Measurements from ENCODE around the gene ALDH3B2.
"Not testable (repeated sequence)": the region's sequence is repeated elsewhere in the genome, so short reads cannot be mapped to it uniquely, and the experiment has no call there.

The ALDH3B2 gene

DNA sequence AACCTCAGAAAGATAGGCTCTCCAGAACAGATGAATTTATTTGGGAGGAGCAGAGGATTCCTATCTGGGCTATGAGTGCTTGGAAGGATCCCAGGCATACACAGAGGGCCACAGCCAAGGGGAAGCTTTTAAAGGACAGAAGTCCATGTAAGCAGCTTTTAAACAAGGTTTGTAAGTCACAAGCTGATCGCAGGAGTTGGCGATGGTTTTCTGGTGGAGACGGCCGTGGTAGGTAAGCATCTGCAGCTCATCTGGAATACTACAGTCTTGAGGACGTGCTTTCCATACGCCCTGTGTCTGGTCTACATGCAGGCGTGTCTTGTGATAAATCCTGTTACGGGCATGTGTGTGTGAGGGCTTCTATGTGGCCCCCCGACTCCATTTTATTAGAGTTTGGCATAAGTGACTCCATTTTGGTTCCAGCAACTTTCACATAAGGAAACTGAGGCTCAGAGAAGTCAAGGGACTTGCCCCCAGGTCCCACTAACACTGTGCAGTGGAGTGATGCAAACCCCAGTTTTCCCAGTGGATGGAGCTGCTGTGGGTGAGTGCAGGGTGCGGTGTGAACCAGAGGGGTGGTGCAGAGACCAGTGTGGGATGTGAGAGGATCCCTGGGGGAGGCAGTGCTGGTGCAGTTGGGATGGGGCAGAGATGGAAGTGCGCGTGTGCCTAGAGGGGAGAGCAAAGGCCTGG is 12.1 kb downstream of the ALDH3B2 start:
- no peak for DNase-seq (ENCODE audit: low read depth in 2 of 2)

DNA sequence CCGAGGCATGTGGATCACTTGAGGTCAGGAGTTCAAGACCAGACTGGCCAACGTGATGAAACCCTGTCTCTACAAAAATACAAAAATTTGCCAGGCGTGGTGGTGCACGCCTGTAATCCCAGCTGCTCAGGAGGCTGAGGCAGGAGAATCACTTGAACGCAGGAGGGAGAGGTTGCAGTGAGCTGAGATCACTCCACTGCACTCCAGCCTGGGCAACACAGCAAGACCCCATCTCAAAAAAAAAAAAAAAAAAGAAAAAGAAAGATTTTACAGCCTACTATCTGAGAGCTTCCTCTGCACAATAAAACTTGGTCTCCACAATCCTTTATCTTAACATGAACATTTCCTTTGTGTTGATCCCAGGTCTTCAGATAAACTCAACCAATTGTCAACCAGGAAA is 13.7 kb downstream of the ALDH3B2 start:
- DNase-seq (ENCODE audit: low read depth in 2 of 2), result not testable (repeated sequence)

DNA sequence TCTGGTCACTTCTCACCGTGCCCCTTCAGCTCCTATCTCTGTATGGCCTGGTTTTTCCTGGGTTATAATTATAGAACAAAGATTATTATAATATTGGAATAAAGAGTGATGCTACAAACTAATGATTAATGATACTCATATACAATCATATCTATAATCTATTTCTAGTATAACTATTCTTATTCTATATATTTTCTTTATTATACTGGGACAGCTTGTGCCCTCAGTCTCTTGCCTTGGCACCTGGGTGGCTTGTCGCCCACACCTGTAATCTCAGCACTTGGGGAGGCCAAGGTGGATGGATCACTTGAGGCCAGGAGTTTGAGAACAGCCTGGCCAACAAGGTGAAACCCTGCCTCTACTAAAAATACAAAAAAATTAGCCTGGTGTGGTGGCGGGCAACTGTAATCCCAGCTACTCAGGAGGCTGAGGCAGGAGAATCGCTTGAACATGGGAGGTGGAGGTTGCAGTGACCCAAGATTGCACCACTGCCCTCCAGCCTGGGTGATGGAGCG is 14.7 kb downstream of the ALDH3B2 start:
- not testable (repeated sequence) for DNase-seq (ENCODE audit: low read depth in 2 of 2)

DNA sequence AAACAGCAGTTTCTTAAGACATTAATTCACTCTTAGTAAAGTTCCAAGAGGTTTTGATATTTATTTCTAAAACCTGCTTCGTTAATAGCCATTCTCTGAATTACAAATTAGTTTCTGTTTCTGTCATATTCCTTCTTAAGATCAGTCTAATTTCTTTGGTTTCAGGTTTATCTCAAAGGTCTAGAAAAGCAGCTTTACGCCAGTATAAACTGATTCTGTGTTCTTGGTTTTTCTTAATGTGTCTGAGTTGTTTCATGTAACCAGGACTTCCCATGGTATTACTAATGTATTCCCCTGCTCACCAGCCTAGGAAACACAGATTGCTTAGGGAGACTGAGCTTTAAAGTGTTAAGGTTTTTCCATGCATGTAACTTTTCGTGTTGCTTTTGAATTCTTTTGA is 17.1 kb downstream of the ALDH3B2 start:
- DNase-seq (ENCODE audit: low read depth in 2 of 2), result no peak

DNA sequence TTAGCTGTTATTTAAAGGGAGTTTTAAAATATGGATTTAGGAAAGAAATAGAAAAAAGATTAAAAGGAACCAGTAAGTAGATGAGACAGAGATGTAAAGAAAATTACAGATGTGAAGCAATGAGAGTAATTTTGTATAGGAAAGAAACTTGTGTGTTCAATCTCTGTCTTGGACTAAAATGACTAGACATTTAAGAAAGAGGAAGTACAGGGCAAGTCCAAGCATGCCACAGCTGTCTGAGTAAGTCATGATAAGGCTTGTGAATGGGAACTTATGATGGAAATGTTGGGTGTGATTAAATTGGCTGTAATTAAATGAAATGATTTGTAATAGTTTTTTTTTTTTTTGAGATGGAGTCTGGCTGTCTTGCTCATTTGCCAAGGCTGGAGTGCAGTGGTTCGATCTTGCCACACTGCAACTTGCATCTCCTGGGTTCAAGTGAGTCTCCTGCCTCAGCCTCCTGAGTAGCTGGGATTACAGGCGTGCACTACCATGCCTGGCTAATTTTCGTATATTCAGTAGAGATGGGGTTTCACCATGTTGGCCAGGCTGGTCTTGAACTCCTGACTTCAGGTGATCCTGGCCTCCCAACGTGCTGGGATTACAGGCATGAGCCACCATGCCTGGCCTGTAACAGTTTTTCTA is 18.0 kb downstream of the ALDH3B2 start:
- DNase-seq (ENCODE audit: low read depth in 2 of 2), result no peak

DNA sequence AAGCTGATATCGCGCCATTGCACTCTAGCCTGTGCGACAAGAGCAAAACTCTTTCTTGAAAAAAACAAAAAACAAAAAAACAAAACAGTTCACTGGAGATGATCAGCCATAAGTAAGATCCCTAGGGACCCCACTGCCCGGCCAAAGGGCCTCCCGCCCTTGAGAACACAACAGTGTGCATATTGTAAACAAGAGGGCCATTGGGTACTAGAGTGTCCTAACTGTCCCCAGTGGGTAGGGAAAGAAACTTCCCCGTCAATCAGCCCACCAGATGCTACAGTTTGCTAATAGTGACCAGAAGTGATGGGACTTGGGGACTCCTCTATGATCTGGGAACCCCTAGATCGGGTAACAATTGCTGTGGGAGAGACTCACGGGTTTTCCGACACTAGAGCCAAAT is 20.2 kb downstream of the ALDH3B2 start:
- no peak for DNase-seq (ENCODE audit: low read depth in 2 of 2)

DNA sequence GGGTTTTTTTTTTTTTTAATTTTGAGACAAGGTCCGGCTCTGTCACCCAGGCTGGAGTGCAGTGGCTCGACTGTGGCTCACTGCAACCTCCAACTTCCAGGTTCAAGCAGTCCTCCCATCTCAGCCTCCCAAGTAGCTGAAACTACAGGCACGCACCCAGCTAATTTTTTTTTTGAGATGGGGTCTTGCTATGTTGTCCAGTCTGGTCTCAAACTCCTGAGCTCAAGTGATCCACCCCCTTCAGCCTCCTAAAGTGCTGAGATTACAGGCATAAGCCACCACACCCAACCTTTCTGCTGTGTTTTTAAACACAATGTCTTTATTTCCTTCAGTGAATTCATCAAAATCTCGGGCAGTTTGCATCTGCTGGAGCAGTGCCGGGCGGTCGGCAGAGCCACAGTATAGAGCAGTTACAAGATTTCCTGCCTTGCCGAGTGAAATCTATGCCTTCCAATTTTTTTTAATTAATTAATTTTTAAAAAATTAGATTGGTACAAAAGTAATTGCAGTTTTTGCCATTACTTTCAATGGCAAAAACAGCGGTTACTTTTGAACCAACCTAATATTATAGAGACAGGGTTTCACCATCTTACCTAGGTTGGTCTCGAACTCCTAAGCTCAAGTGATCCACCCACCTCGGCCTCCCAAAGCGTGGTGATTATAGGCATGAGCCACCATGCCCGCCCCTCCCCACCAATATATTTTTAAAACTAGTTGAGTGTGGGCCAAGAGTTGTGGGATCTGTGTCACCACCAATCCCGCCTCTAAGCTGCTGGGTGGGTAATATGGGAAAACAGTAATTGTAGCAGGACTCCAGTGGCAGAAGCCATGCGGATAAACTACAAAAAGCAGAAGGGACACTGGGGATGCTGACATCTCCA is 21.2 kb downstream of the ALDH3B2 start:
- no peak for DNase-seq (ENCODE audit: low read depth in 2 of 2)

DNA sequence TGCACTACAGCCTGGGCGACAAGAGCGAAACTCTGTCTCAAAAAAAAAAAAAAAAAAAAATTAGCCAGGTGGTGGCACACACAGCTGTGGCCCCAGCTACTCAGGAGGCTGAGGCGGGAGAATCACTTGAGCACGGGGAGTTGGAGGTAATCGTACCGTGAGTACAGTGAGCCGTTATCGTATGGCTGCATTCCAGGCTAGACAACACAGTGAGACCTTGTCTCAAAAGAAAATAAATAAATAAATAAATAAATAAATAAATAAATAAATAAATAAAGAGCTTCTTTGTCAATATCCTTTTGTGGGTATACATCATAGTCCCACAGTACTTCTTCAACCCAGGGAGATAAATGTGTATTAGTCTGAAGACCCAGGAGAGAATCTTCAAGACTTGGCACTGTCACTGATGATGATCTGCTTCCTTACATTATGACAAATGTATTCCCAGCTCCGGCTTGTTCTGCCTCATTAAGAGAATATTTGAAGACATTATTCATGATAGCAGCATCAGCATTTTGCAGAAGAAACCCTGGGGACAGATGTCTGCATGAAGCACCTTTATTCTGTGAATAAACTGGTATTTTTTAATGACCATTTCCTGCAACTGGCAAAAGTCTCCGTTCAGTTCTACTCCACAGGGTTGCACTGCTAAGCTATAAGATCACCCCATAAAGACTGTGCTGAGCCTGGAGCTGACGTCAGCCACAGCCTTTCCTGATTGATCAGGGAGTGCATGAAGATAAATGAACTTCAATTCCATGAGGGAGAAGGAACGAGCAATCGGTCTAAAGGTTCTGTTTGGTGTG is 22.2 kb downstream of the ALDH3B2 start:
- no peak for DNase-seq (ENCODE audit: low read depth in 2 of 2)

DNA sequence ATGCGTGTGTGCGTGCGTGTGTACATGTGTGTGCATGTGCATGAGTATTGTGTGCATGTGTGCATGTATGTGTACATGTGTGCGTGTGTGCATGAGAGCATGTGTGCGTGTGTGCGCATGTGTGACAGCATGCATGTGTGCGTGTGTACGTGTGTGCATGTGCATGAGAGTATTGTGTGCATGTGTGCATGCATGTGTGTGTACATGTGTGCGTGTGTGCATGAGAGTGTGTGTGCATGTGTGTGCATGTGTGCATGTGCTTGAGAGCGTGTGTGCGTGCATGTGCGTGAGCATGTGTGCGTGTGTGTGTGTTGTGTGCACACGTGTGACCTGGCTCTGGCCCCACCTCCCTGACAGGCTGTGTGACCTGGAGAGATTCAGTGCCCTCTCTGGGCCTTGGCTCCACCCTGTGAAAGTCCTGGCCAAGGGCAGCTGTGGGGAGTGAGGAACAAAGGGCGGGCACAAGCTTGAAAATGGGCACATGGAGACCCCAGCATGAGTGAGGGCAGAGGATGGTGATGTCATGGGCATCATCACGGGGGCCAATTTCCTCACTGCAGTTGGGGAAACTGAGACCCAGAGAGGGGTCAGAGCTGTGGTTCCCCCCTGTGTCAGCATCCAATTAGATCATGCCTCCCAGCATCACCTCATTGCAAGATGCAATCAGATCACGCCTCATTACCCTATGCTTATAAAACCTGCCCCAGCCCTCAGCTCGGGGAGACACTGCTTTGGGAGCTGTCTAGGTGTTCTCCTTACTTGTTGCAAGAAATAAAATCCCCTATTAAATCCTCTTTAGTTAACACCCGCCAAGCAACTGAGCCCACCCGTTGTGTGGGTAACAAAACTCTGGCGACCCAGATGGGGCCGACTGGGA is 24.6 kb downstream of the ALDH3B2 start:
- no peak for DNase-seq (ENCODE audit: low read depth in 2 of 2)

DNA sequence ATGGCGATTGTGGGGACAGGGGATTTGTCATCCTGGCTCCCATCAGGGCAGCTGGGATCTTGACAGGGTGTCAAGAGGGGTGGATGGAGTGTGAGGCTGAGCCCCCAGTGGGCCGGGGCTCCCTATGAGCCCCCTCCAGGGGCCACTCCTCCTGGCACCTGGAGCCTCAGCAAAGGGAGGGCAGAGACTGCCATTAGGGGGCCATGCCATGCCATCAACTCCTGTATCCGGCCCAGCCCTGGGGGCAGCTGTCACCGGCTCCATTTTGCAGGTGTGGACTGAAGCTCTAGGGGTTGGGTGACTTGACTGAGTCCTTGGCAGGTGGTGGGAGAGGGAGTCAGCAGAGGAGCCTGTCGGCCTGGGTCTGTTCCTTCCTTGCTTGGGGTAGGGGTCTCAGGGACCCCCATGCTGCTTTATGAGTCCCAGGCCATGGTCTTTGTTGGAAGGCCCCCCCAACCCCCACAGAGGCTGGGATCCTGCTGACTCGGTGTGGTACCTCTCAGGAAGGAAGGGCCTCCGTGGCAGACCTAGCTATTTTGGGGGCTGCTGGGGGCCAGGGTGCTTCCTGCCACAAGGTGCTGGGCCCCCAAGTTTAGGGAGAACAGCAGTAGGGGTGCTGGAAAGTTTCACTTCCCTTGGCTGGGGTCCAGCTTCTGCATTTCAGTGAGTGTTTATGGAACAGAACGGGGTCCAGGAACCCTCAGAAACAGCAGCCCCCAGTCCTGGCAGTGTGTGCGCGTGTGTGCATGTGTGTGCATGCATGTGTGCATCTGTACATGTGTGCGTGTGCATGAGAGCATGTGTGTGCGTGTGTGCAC is 25.4 kb downstream of the ALDH3B2 start:
- DNase-seq (ENCODE audit: low read depth in 2 of 2), result no peak

DNA sequence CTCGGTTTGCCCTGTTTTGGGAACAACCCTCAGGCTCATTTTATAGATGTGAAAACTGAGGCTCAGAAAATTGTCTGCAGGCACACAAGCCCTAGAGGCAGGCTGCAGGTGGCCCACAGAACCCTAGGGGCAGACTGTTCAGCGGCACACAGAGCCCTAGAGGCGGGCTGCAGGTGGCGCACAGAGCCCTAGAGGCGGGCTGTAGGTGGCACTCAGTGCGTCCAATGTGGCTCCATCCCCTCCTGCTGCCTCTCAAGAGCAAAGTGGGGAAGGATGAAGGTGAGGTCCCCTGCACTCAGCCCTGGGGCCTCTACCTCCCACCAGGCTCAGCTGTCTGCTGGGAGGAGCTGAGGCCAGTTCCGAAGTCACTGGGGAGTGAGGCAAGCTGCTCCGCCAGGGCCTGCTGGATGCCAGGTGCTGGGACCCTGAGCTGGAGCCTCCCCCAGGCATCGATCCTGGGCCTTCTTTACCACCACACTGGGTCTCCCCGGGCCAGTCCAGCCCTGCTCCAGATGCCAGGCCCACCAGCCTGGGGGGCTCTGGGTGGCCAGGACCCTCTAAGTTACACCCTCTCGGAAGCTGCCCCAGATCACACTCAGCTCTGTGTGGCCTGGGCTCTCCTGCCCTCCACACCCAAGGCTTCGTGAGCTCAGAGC is 26.2 kb downstream of the ALDH3B2 start:
- DNase-seq (ENCODE audit: low read depth in 2 of 2), result no peak

DNA sequence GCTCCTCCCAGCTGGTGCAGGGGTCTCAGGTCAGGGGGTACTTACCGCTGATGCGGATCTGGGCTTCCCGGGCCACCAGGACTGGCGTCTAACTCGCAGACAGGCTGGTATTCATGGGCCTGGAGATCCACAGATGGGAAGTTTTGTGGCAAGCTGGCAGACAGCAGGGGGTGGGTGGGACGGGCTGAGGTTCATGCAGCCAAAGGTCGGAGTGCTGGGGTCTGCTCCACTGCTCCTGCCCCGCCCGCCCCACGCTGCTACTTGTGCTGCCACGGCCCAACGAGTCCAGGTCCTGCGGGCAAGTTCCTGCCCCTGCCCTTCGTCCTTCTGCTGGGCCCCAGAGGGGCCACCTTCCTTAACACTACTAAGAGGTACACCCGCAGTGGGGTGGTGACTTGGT is 27.0 kb downstream of the ALDH3B2 start:
- no peak for DNase-seq (ENCODE audit: low read depth in 2 of 2)

DNA sequence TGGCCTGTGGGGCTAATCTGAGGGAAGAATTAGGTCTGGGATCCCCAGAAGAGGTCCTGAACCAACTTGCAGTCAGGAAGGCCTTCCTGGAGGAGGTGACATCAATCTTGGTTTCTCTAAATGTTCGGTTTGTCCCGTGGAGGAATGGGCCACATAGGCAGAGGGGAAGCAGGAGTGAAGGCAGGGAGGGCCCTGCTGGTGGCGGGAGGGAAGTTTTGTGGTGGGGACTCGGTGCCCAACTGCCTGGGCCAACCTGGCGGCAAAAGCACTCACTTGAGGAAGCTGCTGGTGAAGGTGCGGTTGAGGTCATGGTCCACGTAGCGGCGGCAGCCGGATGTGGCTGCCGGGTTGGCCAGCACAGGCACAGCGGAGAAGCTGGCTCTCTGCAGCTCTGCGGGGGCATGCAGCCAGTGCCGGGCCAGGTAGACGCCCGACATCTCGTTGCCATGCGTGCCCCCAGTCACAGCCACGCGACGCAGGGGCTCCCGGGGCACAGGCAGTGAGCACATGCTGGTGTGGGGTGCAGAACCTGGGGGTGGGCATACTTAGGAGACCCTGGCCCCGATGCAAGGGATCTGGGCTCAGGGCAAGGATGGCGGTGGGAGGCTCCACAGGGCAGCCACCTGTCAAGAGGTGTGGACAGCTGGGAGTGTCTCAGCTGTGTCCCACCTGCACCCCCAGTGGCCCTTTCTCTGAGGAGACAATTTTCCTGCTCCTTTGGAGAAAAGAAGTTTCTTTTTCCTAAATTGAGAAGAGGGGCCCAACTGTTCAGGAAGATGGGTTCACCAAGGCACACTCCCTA is 27.7 kb downstream of the ALDH3B2 start:
- no peak for DNase-seq (ENCODE audit: low read depth in 2 of 2)

DNA sequence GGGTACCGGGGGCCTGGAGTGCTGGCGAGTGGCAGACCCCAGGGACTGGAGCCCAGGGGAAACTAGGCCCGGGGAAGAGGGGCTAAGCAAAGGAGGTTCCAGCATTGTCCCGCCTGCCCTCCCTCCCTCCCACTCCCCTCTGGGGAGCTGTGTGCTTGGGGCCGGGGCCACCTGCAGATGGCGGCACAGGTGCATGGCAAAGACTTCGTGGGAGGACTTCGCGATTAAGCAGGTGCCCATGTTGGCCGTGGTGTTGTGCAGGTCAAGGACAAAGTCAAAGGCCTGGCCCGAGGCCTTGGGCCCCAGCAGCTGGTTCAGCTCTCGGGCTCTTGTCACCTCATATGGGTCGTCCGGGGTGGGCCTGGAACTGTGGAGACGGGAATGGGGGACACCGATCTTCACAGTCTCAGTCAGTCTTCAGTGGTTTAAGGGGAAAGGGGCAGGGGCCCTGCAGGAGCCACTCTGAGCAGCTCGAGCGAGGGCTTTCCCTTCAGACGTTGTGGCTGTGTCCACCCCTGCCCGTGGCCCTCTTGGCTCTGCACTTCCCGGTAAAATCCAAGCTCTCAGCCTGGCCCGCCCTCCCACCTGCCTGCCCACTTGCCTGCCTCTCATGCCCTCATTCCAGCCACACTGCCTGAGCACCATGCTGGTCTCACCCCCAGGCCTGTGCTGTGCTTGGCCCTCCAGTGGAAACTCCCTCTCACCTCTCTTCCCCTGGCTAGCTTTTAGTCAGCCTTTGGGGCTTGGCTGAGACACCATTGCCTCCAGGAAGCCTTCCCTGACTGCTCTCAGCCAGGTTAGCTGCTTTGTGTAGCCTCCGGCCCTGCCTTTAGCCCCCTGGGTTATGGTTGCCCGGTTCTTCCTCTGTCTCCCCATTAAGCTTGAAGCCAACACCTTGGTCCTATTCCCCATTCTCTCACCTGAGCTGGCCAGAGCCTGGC is 28.6 kb downstream of the ALDH3B2 start:
- no peak for DNase-seq (ENCODE audit: low read depth in 2 of 2)

DNA sequence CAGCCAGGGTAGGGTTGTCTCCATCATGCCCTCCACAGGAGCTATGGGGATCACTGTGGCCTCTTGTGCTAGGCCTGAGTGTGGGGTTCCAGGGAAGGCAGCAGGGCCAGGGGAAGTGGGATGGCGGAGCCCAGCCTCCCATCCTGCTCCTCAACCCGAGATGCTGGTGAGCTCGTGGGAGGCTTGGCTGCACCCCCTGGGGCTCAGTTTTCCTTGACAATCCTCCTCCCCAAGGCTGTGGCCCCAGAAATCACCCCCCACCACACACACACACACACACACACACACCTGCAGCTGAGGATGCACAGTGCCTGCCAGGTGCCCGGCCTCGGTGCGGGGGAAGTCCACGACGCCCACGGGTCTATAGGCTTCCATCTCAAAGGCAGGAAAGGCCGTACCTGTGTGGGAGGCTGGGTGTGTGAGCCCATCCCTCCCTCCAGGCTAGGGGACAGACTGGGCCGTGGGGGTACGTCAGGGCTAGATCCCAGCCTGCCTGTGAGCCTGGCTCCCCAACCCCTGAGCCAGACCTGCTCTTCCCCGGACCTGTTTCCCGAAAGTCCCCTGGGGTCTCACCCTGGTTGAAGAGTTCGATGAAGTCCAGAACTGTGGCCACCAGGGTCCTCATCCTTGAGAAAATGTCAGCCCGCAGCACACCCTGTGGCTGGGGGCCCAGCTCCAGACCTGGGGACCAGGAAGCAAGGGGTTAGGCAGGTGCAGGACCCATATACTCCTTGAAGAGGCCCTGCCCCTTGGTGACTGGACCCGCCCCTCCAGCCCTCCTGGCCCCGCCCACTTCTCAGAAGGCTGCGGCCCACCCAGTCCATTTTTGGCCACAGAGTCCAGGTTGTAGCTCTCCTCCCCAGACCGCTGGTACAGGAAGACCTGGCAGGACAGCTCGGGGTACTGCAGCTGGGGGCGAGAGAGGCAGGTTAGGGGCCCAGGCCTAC is 29.7 kb downstream of the ALDH3B2 start:
- DNase-seq (ENCODE audit: low read depth in 2 of 2), result no peak

DNA sequence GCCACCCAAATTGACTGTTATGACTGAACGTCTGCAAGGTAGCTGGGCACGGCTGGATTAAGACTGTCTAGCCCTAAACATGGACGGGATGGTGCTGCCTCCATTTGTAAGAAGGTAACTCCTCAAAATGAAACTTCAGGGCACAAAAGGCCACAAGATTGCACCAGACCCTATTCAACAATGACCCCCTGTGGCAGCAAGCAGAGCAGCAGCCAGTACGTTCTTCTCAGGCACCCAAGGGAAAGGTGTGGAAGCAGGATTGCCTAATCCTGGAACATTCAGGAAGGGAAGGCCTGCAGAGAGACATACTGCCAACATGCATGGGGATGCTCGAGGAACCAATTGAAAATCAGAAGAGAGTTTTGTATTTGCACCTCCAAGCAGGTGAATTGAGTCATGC is 30.4 kb downstream of the ALDH3B2 start:
- DNase-seq (ENCODE audit: low read depth in 2 of 2), result no peak
